ENCODE results near the gene CTSE.

GRCh38 chr1:206067486-206068227, 44.0 kb upstream of the CTSE start:
- no peak for TF ChIP-seq POLR2A (IDR thresholded peaks at IDR 0.05)
- TF ChIP-seq CTCF (IDR thresholded peaks at IDR 0.05) = no peak

Data from tibial nerve (tissue), 3 donors.